ENCODE measurements around the gene ATP10A.

The ATP10A gene

DNA sequence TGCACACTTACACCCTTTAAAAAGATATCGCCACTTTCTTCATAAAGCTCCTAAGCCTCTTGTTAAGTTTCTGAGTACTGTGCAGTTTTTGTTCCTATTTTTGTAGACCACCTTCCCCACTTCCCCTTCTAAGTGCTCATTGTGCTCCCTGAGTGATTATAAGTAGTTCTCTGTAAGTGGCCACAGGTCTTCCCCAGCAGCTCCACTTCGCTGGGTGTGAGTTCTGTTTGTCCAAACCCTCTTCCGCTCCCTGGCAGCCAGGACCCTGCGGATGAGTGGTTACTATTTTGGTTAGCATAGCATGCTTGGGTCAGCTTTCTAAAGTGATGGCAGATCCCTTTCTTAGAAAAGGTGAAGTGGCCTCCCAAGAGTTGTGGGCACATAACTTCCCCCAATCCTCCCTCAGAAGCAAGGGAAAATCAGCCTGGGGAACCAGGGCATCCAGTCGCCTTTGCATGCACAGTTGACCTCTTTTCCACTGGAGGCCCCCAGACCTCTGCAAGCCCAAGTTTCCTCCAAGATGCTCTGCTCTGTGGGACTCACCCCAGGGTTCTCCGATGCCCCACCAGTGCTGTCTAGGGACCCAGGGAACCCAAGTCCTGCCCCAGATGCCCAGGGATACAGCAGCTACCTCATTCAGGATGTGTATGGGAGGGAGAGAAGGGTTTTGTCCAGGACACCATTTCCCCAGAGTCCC is 69.6 kb downstream of the ATP10A start:
- no peak for DNase-seq

DNA sequence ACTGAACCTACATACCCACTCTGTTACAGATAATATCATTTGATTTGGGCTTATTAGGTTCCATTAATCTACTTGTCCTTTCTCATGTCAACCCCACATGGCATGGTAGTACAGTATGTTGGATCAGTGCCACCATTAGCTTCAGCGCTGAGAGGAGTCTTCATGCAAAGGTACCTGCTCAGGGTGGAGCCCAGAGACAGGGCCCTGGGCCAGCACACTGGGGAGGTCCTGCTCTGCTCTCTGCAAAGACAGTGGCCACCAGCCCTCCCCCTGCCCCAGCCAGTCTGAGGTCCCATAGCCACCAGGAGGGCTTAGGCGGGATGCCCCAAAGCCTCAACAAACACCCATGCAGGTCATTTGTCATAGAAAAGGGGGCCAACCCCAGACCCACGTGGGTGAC is 71.0 kb downstream of the ATP10A start:
- DNase-seq, result no peak

DNA sequence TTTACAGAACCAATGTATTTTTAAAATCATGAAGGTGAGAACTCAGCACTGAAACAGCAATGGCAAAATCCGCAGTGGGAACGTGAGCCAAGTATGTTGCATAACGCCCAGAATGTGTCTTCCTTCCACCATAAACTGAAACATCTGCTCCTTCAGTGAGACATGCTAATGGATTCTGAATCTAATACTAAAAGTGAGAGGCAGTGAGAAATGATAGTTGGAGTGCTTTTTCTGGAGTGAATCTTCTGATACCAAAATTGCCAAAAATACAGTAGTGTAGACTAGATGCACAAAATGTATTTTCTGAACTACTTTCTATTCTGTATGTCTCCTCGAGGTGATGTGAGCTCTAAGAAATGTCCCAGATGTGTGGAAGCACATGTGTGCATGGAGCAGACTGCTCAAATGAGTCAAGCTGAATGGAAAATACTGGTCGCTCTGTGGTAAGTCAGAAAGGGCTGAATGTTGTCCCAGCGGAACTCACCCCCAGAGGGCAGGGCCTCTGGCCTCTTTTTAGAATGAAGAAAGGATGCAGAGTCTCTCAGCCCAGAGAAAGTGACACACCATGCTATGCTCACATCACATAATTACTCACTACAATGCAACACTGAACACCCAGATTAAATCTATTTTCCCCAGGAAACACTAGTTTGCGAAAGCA is 73.0 kb downstream of the ATP10A start:
- DNase-seq, result peak; percentile 40 to 42

- DNase-seq, result no peak
Measured at GRCh38 chr15:25789616-25789999, 73.5 kb downstream of the ATP10A start.

- no peak for DNase-seq
Measured at GRCh38 chr15:25789211-25789610, 73.9 kb downstream of the ATP10A start.

- no peak for DNase-seq
Measured at GRCh38 chr15:25787855-25788520, 75.1 kb downstream of the ATP10A start.

GRCh38 chr15:25787381-25787780 is 75.7 kb downstream of the ATP10A start:
- no peak for DNase-seq

- no peak for DNase-seq
Measured at GRCh38 chr15:25786040-25786439, 77.1 kb downstream of the ATP10A start.

GRCh38 chr15:25785641-25786025 is 77.5 kb downstream of the ATP10A start:
- DNase-seq, result no peak

DNA sequence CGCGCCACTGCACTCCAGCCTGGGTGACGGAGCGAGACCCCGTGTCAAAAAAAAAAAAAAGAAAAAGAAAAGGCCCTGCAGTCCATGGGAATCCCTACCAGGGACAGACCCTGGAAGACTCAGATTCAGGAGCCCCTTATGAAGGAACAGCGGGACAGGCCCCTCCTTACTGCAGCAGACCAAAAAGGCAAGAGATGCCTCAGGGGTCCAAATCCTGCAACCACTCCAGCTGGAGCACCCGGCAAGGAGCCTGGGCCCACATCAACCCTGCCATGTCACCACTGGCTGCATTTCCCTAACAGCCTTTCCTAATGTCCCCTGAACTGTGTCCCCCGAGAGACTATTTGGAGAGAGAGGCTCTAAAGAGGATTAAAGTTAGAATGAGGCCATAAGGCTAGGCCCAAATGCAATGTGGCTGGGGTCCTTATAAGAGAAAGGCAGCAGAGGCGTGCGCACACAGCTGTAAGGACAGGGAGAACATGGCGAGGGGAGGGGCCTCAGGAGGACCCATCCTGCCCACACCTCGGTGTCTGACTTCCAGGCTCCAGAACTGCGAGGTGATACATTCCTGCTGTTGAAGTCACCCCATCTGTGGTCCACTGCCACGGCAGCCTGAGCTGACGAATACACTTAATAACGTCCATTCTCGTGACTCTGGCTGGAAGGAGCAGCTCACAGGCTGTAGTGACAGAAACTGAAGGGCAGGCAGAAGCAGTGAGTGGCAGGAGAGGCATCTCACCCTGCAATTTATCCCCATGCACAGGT is 78.1 kb downstream of the ATP10A start:
- DNase-seq, result no peak

- peak; percentile 26 to 57 for DNase-seq
Measured at GRCh38 chr15:25783607-25784540, 79.3 kb downstream of the ATP10A start.

DNA sequence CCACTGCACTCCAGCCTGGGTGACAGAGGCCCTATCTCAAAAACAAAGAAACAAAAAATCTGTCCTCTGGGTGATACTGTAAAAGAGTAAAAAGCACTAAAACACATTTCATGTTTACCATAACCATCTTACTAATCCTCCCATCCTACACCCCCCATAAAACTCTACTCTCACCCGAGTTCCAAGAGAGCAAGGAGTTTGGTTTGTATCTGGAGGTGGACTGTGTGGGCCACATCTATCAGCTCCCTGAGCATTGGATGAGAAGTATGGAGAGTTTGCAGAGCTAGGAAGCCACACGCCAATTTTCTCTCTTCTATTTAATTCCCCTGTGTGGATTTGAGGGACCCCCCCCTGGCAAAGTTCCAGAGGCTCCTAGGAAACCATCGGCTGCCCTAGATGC is 80.0 kb downstream of the ATP10A start:
- DNase-seq, result no peak

GRCh38 chr15:25780479-25781255 is 82.5 kb downstream of the ATP10A start:
- no peak for DNase-seq

DNA sequence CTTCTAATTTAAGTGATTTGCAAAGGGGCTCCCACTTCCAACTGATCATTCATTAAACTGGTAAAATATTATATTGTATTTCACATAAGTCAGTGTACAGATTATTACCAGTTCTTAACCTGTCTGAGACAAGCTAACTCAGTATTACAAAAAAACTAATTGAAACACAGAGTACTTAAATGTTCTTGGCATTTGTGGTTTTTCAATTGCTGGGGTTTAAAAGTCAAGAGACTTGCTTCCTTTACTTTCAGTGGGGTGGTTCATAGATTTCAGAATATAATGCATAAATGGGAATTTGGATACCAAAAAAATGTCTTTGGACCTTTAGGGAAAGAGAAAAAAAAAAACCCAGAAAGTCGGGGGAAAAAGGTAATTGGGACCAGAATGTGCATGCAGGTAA is 85.0 kb downstream of the ATP10A start:
- no peak for DNase-seq

GRCh38 chr15:25777037-25777436 is 86.1 kb downstream of the ATP10A start:
- DNase-seq, result no peak

- DNase-seq, result no peak
Measured at GRCh38 chr15:25776071-25776746, 86.9 kb downstream of the ATP10A start.

- no peak for DNase-seq
Measured at GRCh38 chr15:25775317-25775912, 87.7 kb downstream of the ATP10A start.

- DNase-seq, result no peak
Measured at GRCh38 chr15:25774871-25775270, 88.3 kb downstream of the ATP10A start.

DNA sequence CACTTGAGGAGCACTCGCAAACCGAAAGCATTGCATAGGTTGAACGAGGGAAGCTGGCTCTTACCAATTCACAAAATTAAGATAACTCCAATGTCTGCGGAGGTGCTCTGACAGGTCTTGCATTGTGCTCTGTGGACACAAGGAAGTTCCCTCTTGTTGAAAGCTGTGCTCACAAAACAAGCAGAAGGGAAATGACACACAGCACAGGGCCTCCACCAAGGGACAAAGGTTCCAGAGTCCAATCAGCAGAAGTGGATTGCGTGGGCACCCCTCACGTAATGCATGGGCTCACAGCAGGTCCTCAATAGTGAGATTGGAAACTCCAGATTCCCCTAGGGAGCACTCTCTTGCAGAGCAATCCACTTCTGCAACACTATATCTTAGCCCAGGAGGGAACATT is 89.9 kb downstream of the ATP10A start:
- no peak for DNase-seq

- no peak for DNase-seq
Measured at GRCh38 chr15:25772500-25772899, 90.6 kb downstream of the ATP10A start.
